NCI-H1417 (cell line): ENCODE data around the gene SMIM5.
"Not testable (repeated sequence)": the region's sequence is repeated elsewhere in the genome, so short reads cannot be mapped to it uniquely, and the experiment has no call there.

ENCODE experiments used
- DNase-seq, 3 experiments: peaks; one replicate each; lab custom pipeline; 2025; lab: John Stamatoyannopoulos, UW

Gene SMIM5

GRCh38 chr17:75625813-75626486 is 7.3 kb upstream of the SMIM5 start:
- DNase-seq = peak in 1 of 3 experiments; percentile 12

DNA sequence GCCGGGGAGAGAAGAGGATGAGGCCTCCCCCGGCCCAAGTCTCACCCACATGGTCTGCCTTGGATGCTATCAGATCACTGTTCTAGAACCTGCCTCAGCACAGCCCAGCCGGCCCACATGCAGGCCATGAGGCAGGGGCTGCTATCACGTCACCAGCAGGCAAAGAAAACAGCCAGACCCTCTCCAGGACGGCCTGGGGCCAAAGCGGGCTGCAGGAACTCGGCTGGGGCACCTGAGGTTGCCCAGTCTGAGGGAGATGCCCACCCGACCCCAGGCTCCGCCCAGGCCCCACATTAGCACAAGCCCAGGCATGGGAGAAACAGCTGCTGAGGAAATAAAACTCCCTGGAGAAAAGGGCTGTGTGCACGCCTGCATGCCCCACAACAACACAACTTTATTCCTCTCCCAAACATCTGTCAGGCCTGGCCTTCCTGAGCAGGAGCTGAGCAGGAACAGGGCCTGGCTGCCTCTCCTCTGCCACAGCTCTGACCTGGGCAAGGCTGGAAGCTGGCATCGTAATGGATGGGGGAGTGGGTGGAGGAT is 6.7 kb upstream of the SMIM5 start:
- no peak for DNase-seq

- DNase-seq = no peak
Observed at GRCh38 chr17:75627094-75627493, 6.1 kb upstream of the SMIM5 start.

GRCh38 chr17:75628425-75628824 is 4.8 kb upstream of the SMIM5 start:
- DNase-seq = no peak

- no peak for DNase-seq
Observed at GRCh38 chr17:75629157-75629556, 4.1 kb upstream of the SMIM5 start.

DNA sequence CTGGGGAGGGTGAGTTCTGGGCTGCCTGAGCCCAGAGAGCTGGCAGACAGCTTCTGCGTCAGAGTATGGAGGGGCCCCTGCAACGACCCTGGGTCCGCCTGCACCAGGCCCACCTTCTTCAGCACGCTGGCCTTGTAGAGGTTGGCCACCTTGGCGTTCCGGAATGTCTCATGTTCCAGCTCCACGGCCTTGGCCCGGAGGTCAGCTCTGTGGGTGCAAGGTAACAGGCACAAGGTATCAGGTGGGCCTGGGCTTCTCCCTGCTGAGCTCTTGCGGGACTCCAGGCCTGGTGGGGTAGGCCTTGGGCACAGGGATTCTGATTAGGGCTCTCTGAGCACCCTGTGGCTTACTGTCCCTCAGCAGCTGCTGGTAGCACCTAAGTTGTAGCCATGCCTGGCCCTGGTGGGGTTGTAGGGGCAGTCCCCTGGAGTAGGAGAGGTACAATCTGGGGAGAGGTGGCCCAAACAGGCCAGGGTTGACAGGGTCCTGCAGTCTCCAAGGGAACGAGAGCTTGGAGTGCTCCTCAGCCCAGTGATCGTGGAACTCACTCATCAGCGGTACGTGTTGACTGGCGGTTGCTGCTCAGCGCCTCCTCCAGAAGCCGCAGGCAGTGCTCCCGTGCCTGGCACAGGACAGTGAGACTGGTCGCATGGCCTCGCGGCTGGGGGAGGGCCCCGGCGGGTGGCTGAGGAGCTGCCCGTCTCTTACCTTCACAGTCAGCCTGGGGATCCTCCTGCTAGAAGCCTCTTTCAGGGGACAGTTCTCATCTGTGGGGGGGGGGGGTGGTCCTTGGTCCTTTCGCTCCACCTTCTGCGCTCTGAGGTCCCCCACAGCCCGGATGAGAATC is 2.9 kb upstream of the SMIM5 start:
- no peak for DNase-seq

- no peak for DNase-seq
Observed at GRCh38 chr17:75631353-75631752, 1.9 kb upstream of the SMIM5 start.

GRCh38 chr17:75632428-75632827 is 806 bp upstream of the SMIM5 start:
- DNase-seq = no peak

GRCh38 chr17:75633486-75634375 is 497 bp downstream of the SMIM5 start:
- peak; percentile 77 to 94 (median 90) for DNase-seq

GRCh38 chr17:75634376-75634740 is 1.1 kb downstream of the SMIM5 start:
- no peak for DNase-seq

- no peak for DNase-seq
Observed at GRCh38 chr17:75634754-75635609, 1.7 kb downstream of the SMIM5 start.

- no peak for DNase-seq
Observed at GRCh38 chr17:75635610-75636202, 2.5 kb downstream of the SMIM5 start.

GRCh38 chr17:75636381-75637142 is 3.3 kb downstream of the SMIM5 start:
- no peak for DNase-seq

- DNase-seq = no peak
Observed at GRCh38 chr17:75637143-75637538, 3.9 kb downstream of the SMIM5 start.

GRCh38 chr17:75637551-75637950 is 4.3 kb downstream of the SMIM5 start:
- DNase-seq = no peak

GRCh38 chr17:75638039-75638438 is 4.8 kb downstream of the SMIM5 start:
- DNase-seq = not testable (repeated sequence)

GRCh38 chr17:75638893-75639292 is 5.7 kb downstream of the SMIM5 start:
- no peak for DNase-seq

DNA sequence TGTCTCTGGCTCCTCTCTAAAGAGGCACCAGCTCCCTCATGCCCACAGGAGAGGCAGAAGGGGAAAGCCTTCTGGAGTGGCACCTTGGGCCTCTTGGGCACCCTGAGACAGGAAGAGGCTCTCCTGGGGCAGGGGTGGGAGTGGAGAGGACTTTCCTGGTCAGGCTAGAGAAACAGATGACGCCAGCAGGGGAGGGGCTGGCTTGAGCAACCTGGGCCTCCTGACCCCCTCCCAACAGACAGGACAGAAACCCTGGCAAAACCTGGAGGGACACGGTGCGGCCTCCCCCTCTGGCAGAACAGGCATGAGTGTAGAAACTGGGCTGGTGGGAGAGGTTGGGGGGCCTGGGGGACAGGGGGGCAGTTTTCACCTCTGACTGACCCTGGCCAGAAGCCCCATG is 6.1 kb downstream of the SMIM5 start:
- DNase-seq = no peak

DNA sequence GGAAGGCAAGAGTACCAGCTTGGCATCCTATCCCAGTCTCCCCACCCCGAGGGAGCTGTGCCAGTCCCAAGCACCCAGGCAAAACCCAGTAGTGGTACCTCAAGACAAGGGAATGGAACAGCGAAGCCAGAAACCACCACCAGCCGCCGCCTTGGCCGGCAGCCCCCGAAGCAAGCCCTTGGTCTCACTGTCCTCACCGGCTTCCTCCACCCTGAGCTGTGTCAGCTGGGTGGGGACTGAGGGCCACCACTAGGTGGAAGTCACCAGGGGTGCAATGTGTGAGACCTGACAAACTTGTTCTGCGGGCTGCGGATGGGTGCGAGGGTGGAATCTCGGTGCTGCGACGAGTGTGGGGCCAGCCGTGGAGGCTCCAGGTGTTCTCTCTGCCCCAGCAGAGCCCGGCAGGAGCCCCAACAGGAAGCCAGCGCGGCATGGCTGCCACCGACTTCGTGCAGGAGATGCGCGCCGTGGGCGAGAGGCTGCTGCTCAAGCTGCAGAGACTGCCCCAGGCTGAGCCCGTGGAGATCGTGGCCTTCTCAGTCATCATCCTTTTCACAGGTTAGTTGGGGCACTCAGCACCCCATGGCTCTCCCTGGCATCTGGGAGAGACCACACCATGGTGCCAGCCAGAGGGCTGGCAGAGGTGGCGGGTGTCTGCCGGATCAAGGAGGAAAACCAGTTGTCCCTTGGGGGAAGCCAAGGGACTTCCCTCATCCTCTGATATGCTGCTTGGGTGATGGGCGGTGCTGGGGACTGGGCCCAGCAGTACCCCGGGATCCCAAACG is 6.7 kb downstream of the SMIM5 start:
- DNase-seq = peak in 2 of 3 experiments; percentile 5 to 27
